Activated CD8-positive, alpha-beta memory T cell treated with anti-CD3 and anti-CD28 coated beads for 4 hours (primary cell): ENCODE data around the gene TMEM117.
A peak's percentile ranks its signal among the peaks of the same experiment; 100 is the strongest.

ENCODE experiments used
- DNase-seq, 2 donors: peaks; one replicate each; pipeline ENCODE4 v3.0.0-alpha.2; 2020; ENCODE audit warnings: low read depth in 2 of 2

TMEM117 gene

GRCh38 chr12:43835656-43836474 is at the start of gene TMEM117:
TMEM117 (plus strand) TSS chr12:43836081.
- peak; percentile 20 to 26 for DNase-seq

- DNase-seq: no peak
Observed at GRCh38 chr12:43786899-43787693, 48.8 kb upstream of the TMEM117 start.

GRCh38 chr12:43789941-43790340 is 45.9 kb upstream of the TMEM117 start:
- no peak for DNase-seq

GRCh38 chr12:43795716-43796280 is 40.1 kb upstream of the TMEM117 start:
- DNase-seq: no peak

GRCh38 chr12:43797561-43798217 is 38.2 kb upstream of the TMEM117 start:
- no peak for DNase-seq

GRCh38 chr12:43805149-43805859 is 30.6 kb upstream of the TMEM117 start:
- DNase-seq: no peak

- DNase-seq: peak; percentile 66 to 67
Observed at GRCh38 chr12:43805860-43806736, 29.8 kb upstream of the TMEM117 start, which contains the start of gene TWF1. TWF1 (minus strand) TSS chr12:43806317; CDS start chr12:43806245, 72 bp downstream.

- no peak for DNase-seq
Observed at GRCh38 chr12:43806737-43807072, 29.2 kb upstream of the TMEM117 start.

- DNase-seq: no peak
Observed at GRCh38 chr12:43807386-43807785, 28.5 kb upstream of the TMEM117 start.

GRCh38 chr12:43812057-43812456 is 23.8 kb upstream of the TMEM117 start:
- DNase-seq: no peak

- DNase-seq: no peak
Observed at GRCh38 chr12:43812926-43813325, 23.0 kb upstream of the TMEM117 start.

- no peak for DNase-seq
Observed at GRCh38 chr12:43815416-43815815, 20.5 kb upstream of the TMEM117 start.

GRCh38 chr12:43816168-43816567 is 19.7 kb upstream of the TMEM117 start:
- no peak for DNase-seq

- DNase-seq: no peak
Observed at GRCh38 chr12:43824207-43824775, 11.6 kb upstream of the TMEM117 start.

- DNase-seq: no peak
Observed at GRCh38 chr12:43826681-43827080, 9.2 kb upstream of the TMEM117 start.

- no peak for DNase-seq
Observed at GRCh38 chr12:43827093-43827492, 8.8 kb upstream of the TMEM117 start.

GRCh38 chr12:43832463-43833168 is 3.3 kb upstream of the TMEM117 start:
- no peak for DNase-seq

- DNase-seq: no peak
Observed at GRCh38 chr12:43835264-43835655, 621 bp upstream of the TMEM117 start.

- no peak for DNase-seq
Observed at GRCh38 chr12:43836475-43836989, 651 bp downstream of the TMEM117 start.
